PC-9 (cell line): Measurements from ENCODE around the gene TRIM24.

Source experiments
- CTCF ChIP-seq: fragments of 200-600 bp; sonication (generic); conservative IDR thresholded peaks from 2 replicates; pipeline ENCODE4 v1.6.1; 2017; ENCODE audit warnings: mixed run types, antibody characterized with exemption, mild to moderate bottlenecking, moderate library complexity
- EZH2 ChIP-seq: fragments of 200-600 bp; sonication (generic); IDR thresholded peaks from 2 replicates; pipeline ENCODE4 v1.8.0; 2017; ENCODE audit warnings: antibody characterized with exemption, low read depth

DNA sequence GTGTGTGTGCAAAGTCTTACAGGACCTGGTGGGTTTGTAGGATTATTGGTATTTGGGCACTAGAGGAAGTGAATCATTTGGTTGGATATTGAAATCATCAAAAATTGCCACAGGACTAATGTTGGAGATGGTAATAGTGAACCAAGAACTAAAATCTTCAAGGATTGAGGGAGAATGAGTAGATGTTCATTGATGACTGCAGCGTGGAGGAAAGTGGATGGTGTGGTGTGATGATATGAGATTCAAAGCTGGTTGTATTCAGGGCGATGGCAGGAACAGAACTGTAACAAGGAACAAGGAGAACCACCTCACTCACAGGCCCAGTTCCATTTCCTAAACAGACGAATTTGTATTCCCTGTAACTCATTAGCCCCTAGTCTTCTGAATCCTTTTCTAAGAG, 90.3 kb downstream of the TRIM24 start:
- TF ChIP-seq CTCF (no peak), EZH2 (no peak)
